Testis (tissue), 2 donors: Measurements from ENCODE around the gene CNTN6.

Experiments used
- POLR2A ChIP-seq: fragments of 450-650 bp; IDR thresholded peaks from one replicate; pipeline ENCODE4 v1.6.1; 2017; ENCODE audit warnings: antibody characterized with exemption, mild to moderate bottlenecking, moderate library complexity
- TF ChIP-seq, protein P1 (sequence below), 3 experiments: fragments of 450-650 bp in 2 of 3; fragments of 200-600 bp in 1 of 3; sonication (generic) in 1 of 3; IDR thresholded peaks; one replicate each; pipeline ENCODE4 v1.5.1; 2016 to 2019; ENCODE audit warnings: antibody characterized with exemption in 3 of 3, mild to moderate bottlenecking in 2 of 3, moderate library complexity in 1 of 3

DNA sequence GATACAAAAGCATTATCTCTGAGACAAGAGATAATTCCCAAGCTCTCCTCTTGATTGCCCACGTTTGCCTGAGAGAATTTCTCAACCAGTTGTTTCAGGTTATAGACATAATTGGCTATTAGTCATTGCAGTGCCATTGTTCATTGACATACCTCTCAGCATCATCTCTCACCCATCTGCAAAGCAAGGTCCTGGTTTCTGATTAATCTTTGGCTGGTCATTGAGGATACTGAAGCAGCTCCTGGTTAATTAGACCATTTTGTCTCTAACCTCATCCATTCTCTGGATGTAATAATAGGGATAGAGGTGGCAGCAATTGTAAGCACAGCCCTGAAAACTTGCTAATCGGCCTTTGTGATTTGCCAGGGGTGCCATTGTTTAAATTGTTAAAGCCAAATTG is 104.2 kb downstream of the CNTN6 start:
- no peak for TF ChIP-seq POLR2A
- TF ChIP-seq, protein P1, sequence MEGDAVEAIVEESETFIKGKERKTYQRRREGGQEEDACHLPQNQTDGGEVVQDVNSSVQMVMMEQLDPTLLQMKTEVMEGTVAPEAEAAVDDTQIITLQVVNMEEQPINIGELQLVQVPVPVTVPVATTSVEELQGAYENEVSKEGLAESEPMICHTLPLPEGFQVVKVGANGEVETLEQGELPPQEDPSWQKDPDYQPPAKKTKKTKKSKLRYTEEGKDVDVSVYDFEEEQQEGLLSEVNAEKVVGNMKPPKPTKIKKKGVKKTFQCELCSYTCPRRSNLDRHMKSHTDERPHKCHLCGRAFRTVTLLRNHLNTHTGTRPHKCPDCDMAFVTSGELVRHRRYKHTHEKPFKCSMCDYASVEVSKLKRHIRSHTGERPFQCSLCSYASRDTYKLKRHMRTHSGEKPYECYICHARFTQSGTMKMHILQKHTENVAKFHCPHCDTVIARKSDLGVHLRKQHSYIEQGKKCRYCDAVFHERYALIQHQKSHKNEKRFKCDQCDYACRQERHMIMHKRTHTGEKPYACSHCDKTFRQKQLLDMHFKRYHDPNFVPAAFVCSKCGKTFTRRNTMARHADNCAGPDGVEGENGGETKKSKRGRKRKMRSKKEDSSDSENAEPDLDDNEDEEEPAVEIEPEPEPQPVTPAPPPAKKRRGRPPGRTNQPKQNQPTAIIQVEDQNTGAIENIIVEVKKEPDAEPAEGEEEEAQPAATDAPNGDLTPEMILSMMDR (IDR thresholded peaks at IDR 0.05) = no peak
